Stimulated activated CD4-positive, alpha-beta T cell treated with anti-CD3 and anti-CD28 coated beads, Interleukin-2, amount 100 ng/mL, for 24 hours (primary cell): Measurements from ENCODE around the gene NTNG1.

Source experiments
- DNase-seq, 2 donors: peaks; one replicate each; pipeline ENCODE4 v3.0.0-alpha.2; 2020

The NTNG1 gene

DNA sequence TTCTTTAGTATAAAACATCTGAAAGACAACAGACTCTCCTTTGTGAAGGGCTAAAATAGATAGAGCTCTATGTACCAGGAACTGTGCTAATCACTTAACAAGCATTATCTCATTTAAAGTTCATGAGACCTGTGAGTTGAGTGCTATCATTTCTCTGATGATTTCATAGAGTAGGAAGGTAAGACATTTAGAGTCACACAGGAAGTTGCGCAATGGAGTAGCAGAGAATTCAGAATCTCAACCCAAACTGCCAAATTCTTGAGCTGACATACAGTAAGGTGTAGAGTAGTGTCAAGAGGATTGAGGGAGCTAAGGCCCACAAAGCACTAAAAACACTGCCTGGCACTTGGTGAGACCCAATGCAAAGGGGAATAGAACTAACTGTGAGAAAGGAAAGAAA is 384.3 kb downstream of the NTNG1 start:
- DNase-seq, result no peak

DNA sequence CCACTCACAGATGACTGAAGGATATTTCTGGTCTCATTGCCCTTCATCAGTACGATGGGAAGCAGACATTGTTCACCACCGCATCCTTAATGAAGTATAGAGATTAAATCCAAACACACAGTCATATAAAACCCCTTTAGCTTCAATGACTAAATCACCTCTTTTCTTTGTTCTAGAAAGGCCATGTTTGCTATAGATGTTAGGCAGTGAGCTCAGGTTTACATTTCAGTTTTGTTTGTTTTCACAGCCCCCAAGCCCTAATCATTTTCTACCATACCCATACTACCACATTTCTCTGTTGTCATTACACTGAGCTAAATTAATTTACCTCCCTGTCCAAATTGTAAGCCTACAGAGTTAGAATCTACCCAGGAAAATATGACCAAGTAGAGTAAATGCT is 385.1 kb downstream of the NTNG1 start:
- no peak for DNase-seq

DNA sequence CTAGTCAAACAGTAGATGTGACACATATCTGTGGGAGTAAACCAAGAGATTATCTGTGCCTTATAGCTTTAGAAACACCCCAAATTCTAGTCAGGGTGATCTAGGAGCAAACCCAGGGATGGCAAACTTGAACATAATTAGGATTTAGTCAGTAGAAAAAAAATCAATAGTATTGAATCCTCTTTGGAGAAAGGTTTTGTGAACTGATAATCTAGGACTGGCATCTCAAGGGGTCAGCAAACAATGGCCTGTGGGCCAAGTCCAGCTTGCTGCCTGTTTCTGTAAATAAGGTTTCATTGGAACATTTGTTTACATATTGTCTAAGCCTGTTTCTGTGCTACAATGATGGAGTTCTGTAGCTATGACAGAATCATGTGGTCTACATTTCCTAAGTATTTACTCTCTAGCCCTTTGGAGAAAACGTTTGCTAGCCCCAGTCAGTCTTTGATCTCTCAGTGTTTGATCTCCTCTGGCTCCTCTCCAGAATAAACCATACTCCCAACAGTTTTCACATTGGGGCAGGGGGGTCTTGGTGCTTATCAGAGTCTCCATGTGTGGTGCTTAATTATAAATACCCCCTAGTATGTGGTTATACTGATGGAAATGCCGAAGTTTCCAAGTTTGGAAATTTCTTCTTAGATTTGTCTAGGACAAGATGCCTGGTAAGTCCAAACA is 385.8 kb downstream of the NTNG1 start:
- no peak for DNase-seq

DNA sequence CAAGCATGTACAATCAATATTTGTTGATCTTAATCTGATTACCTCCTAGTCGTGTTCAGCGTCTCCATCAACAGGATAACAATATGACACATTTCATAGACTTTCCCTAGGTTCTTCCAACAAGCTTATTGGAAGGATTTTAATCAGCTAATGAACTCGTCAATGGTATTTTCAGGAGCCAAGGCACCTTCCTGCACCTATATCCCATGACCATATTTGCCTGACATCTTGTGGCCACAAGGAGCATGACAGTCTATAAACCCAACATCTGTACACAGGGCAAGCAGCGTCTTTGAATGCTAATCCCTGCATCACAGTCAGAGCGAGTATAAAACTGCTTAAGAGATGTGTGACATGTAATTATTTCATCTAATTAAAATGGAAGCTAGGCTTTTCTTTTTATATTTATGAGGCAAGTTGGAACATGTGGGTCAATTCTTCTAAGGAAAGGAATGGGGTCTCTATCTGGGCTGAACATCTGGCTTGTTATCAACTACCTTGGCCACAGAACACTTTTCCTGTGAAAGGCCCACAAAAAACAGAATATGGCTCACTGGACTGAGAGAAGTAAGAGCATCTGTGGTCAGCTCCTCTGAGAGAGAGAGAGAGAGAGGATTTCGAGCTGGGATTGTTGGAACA is 388.8 kb downstream of the NTNG1 start:
- no peak for DNase-seq

DNA sequence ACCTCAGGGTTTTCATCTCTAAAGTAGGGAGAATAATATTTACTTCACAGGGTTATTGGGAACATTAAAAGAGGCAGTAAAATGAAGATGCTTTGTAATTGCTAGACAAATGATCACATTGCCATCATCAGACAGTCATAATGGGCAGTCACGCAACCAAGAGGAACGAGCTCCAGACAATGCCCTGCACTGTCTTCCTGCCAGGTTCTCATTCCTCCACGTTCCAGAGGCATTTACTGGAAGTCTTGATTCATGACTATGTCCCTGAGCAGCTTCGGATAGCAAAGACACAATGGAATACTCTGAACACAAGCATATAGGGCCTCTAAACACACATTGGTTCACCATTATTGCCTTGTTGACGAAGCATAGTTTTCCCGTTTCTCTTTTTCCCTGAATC is 389.7 kb downstream of the NTNG1 start:
- DNase-seq, result no peak

DNA sequence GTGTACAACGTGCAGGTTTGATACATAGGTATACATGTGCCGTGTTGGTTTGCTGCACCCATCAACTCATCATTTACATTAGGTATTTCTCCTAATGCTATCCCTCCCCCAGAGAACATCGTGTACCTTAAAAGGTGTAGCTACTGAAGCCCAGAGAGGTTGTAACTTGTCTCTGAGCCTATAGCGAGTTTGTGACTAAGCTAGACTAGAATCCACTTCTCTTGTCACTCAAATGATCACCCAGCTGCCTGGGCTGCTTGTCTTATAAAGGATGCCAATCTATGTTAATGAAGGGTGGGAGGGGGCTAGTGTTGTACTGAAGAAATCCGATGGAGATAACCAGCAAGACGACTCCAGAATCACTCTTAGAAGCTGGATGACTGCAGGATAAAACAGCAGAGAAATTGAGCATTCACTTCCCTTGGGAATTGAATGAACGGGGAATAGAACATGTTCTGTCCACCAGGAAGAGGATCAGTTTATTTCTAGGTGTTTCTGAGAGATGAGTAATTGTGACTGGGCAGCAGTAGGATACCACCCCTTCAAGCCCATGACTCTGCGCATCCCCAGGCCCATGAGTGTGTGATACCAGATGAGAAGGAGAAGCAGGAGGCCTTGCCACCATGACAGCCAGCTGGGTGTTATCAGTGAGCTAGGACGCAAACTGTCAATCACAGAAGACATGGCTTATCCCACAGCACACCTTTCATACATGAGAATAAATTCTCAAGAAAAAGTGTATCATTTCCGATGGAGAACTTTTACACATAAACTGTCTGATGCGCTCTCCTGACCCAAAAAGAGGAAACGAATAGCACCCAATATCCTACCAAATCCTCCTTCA is 390.4 kb downstream of the NTNG1 start:
- DNase-seq, result no peak

DNA sequence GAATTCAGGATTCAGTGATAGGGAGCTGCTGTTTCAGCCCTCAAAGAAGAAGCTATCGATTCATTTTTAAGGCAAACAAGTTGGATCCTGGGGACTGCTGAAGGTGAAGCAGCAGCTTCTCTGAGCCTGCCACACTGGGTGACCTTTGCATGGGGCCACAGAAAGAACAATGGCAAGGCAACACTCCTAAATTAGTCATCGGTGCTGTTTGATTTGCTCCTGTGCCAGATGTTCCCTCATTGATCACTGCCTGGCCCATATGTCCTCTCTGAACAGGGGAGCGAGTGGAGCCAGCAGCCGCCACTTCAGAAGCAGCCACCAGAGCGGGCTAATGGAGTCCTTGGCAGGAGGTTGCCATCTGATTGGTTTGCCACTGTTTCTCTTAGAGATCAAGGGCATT is 391.5 kb downstream of the NTNG1 start:
- DNase-seq, result no peak
